H1 (cell line): ENCODE measurements around the gene SGO1. TPM values are rescaled to one million over a fixed set of nuclear protein-coding genes. Genes with fewer than 3 reads are reported as not detected.

ENCODE experiments used
- CTCF ChIA-PET: fragments of 300-600 bp; sonication (Branson Sonifier 250); formaldehyde crosslinking; loops from one replicate; lab custom pipeline; 2021; ENCODE audit not compliant: partially characterized antibody; lab: Charles Lee
- POLR2A ChIA-PET: fragments of 300-600 bp; sonication (Branson Sonifier 250); formaldehyde crosslinking; loops from one replicate; lab custom pipeline; 2021; ENCODE audit warnings: inconsistent platforms; ENCODE audit not compliant: partially characterized antibody; lab: Charles Lee
- DNase-seq, 2 experiments: peaks; one replicate each; pipeline versions ENCODE4 v3.0.0 to v3.0.0-alpha.2; 2010 to 2022; ENCODE audit warnings: low spot score in 2 of 2, low read depth in 1 of 2, mixed read lengths in 1 of 2
- FAIRE-seq: peaks from 2 replicates; lab custom pipeline; 2011; peaks lifted over from hg19 to GRCh38; lab: Jason Lieb, UNC
- H2AFZ ChIP-seq: 2 replicates; pipeline ENCODE4 v1.8.1; 2012; ENCODE audit warnings: low read length, inconsistent platforms
- H2AK5ac ChIP-seq: 2 replicates; pipeline ENCODE4 v1.6.1; 2013; ENCODE audit warnings: low read depth, low read length
- H2BK120ac ChIP-seq: replicated peaks from 2 replicates; pipeline ENCODE3; 2013; ENCODE audit warnings: low read depth, low read length, inconsistent platforms
- H2BK12ac ChIP-seq: 2 replicates; pipeline ENCODE4 v1.6.1; 2013; ENCODE audit warnings: low read depth, low read length
- H2BK15ac ChIP-seq: 2 replicates; pipeline ENCODE4 v1.6.1; 2013; ENCODE audit warnings: low read length
- H2BK20ac ChIP-seq: 2 replicates; pipeline ENCODE4 v1.6.1; 2013; ENCODE audit warnings: low read length
- H2BK5ac ChIP-seq: 2 replicates; pipeline ENCODE4 v1.6.1; 2013; ENCODE audit warnings: low read depth, low read length
- H3K14ac ChIP-seq: 2 replicates; pipeline ENCODE4 v1.6.1; 2013; ENCODE audit warnings: inconsistent platforms; ENCODE audit not compliant: insufficient read length
- H3K18ac ChIP-seq: 2 replicates; pipeline ENCODE4 v1.6.1; 2013; ENCODE audit warnings: low read length; ENCODE audit errors: extremely low read depth
- H3K23ac ChIP-seq: 2 replicates; pipeline ENCODE4 v1.6.1; 2013; ENCODE audit warnings: inconsistent platforms; ENCODE audit not compliant: insufficient read length
- H3K23me2 ChIP-seq: 2 replicates; pipeline ENCODE4 v1.6.1; 2013; ENCODE audit warnings: low read depth, low read length
- H3K27ac ChIP-seq: 2 replicates; pipeline ENCODE4 v1.6.1; 2011; ENCODE audit warnings: low read depth, low read length, inconsistent platforms
- H3K27me3 ChIP-seq, 4 experiments: replicated peaks in 1 of 4; 1 replicate in 1 of 4; 2 replicates in 3 of 4; pipeline versions ENCODE4 v1.6.1 to v1.8.1; 2011 to 2013; ENCODE audit warnings: low read length in 3 of 4, mild to moderate bottlenecking in 3 of 4, inconsistent platforms in 2 of 4, mixed read lengths in 2 of 4, moderate library complexity in 1 of 4; ENCODE audit not compliant: control insufficient read depth in 3 of 4, insufficient read depth in 3 of 4; ENCODE audit errors: extremely low read depth in 1 of 4
- H3K36me3 ChIP-seq, 4 experiments: 2 replicates each; pipeline versions ENCODE4 v1.6.1 to v1.8.1; 2011 to 2013; ENCODE audit warnings: mild to moderate bottlenecking in 4 of 4, low read length in 3 of 4, moderate library complexity in 2 of 4, control low read depth in 1 of 4, inconsistent platforms in 1 of 4; ENCODE audit not compliant: insufficient read depth in 4 of 4, control insufficient read depth in 2 of 4
- H3K4ac ChIP-seq: replicated peaks from 2 replicates; pipeline ENCODE3; 2013; ENCODE audit warnings: low read length, low read depth, mixed read lengths, inconsistent platforms; ENCODE audit not compliant: insufficient read length
- H3K4me1 ChIP-seq, 4 experiments: replicated peaks in 1 of 4; 1 replicate in 1 of 4; 2 replicates in 3 of 4; pipeline versions ENCODE4 v1.6.1 to v1.8.1; 2011 to 2013; ENCODE audit warnings: low read length in 3 of 4, inconsistent platforms in 2 of 4, mixed read lengths in 1 of 4; ENCODE audit not compliant: insufficient read depth in 4 of 4, control insufficient read depth in 3 of 4
- H3K4me2 ChIP-seq, 2 experiments: 2 replicates each; pipeline versions ENCODE4 v1.6.1 to v1.8.1; 2011 to 2013; ENCODE audit warnings: low read depth in 2 of 2, low read length in 2 of 2, control low read depth in 1 of 2, inconsistent platforms in 1 of 2, mild to moderate bottlenecking in 1 of 2; ENCODE audit not compliant: insufficient read depth in 1 of 2
- H3K4me3 ChIP-seq, 4 experiments: fragments of 200-600, 300-600 bp in 1 of 4; sonication (generic), shearing (Covaris generic), sonication (Bioruptor Twin) in 1 of 4; 2 replicates each; pipeline versions ENCODE4 v1.5.1 to v1.8.1; 2011 to 2016; ENCODE audit warnings: low read length in 4 of 4, low read depth in 3 of 4, control low read depth in 2 of 4, inconsistent platforms in 2 of 4, mild to moderate bottlenecking in 2 of 4, mixed read lengths in 1 of 4, moderate library complexity in 1 of 4; ENCODE audit not compliant: insufficient read depth in 2 of 4; ENCODE audit errors: extremely low read depth in 1 of 4
- H3K56ac ChIP-seq: replicated peaks from 2 replicates; pipeline ENCODE3; 2013; ENCODE audit warnings: low read depth, mild to moderate bottlenecking, mixed read lengths, low read length, inconsistent platforms; ENCODE audit not compliant: insufficient read length
- H3K79me1 ChIP-seq: 2 replicates; pipeline ENCODE4 v1.6.1; 2013; ENCODE audit warnings: low read depth, low read length, control low read depth
- H3K79me2 ChIP-seq, 2 experiments: 2 replicates each; pipeline versions ENCODE4 v1.6.1 to v1.8.1; 2012 to 2013; ENCODE audit warnings: low read length in 2 of 2, mild to moderate bottlenecking in 2 of 2, inconsistent platforms in 1 of 2; ENCODE audit not compliant: insufficient read depth in 2 of 2, control insufficient read depth in 1 of 2
- H3K9ac ChIP-seq, 4 experiments: replicated peaks in 1 of 4; 1 replicate in 1 of 4; 2 replicates in 3 of 4; pipeline versions ENCODE4 v1.6.1 to v1.8.1; 2011 to 2013; ENCODE audit warnings: low read depth in 3 of 4, low read length in 3 of 4, control low read depth in 2 of 4, mild to moderate bottlenecking in 2 of 4, moderate library complexity in 2 of 4, inconsistent platforms in 1 of 4; ENCODE audit errors: extremely low read depth in 1 of 4
- H3K9me3 ChIP-seq, 2 experiments: 2 replicates each; pipeline versions ENCODE4 v1.6.1 to v1.8.1; 2012 to 2013; ENCODE audit warnings: mild to moderate bottlenecking in 2 of 2, moderate library complexity in 2 of 2, control low read depth in 1 of 2, inconsistent platforms in 1 of 2, low read depth in 1 of 2, low read length in 1 of 2, mixed read lengths in 1 of 2; ENCODE audit not compliant: insufficient read depth in 2 of 2
- H4K20me1 ChIP-seq, 2 experiments: replicated peaks in 1 of 2; 2 replicates each; pipeline versions ENCODE3 to v1.8.1; 2011 to 2013; ENCODE audit warnings: inconsistent platforms in 2 of 2, low read length in 2 of 2, mild to moderate bottlenecking in 1 of 2; ENCODE audit not compliant: insufficient read depth in 2 of 2, control insufficient read depth in 1 of 2
- H4K5ac ChIP-seq: 2 replicates; pipeline ENCODE4 v1.6.1; 2013; ENCODE audit warnings: low read length, low read depth, mixed read lengths, inconsistent platforms; ENCODE audit not compliant: insufficient read length
- H4K8ac ChIP-seq: 2 replicates; pipeline ENCODE4 v1.8.0; 2013; ENCODE audit warnings: mild to moderate bottlenecking, moderate library complexity, low read length, inconsistent platforms; ENCODE audit not compliant: insufficient read depth; ENCODE audit errors: extremely low read depth
- H4K91ac ChIP-seq: replicated peaks from 2 replicates; pipeline ENCODE3; 2013; ENCODE audit warnings: low read length, mixed read lengths, inconsistent platforms; ENCODE audit not compliant: insufficient read length
- BACH1 ChIP-seq: IDR thresholded peaks from 2 replicates; pipeline ENCODE4 v1.6.1; 2012; ENCODE audit warnings: low read length, improper control_type of control experiment
- CHD2 ChIP-seq: IDR thresholded peaks from 2 replicates; pipeline ENCODE4 v1.6.1; 2012; ENCODE audit warnings: low read length, improper control_type of control experiment
- POLR2AphosphoS5 ChIP-seq: IDR thresholded peaks from 2 replicates; pipeline ENCODE4 v1.6.1; 2011; ENCODE audit warnings: low read depth, low read length
- POU5F1 ChIP-seq: IDR thresholded peaks from 2 replicates; pipeline ENCODE4 v1.6.1; 2011; ENCODE audit warnings: low read depth, mild to moderate bottlenecking, low read length, moderate library complexity
- SIRT6 ChIP-seq: IDR thresholded peaks from one replicate; pipeline ENCODE4 v1.7.1; 2012; ENCODE audit warnings: low read length, inconsistent platforms
- SIX5 ChIP-seq: IDR thresholded peaks from 2 replicates; pipeline ENCODE4 v1.6.1; 2011; ENCODE audit warnings: mild to moderate bottlenecking, low read depth, low read length
- SRF ChIP-seq: IDR thresholded peaks from 2 replicates; pipeline ENCODE4 v1.6.1; 2011; ENCODE audit warnings: mild to moderate bottlenecking, low read depth, low read length, moderate library complexity
- TAF1 ChIP-seq: IDR thresholded peaks from 2 replicates; pipeline ENCODE4 v1.6.1; 2011; ENCODE audit warnings: mild to moderate bottlenecking, low read depth, low read length
- TBP ChIP-seq: IDR thresholded peaks from 2 replicates; pipeline ENCODE4 v1.6.1; 2011; ENCODE audit warnings: low read depth, low read length, improper control_type of control experiment
- ZNF274 ChIP-seq: IDR thresholded peaks from 2 replicates; pipeline ENCODE4 v1.7.0; 2012; ENCODE audit warnings: low read length, borderline replicate concordance; ENCODE audit errors: extremely low read depth
- WGBS, 2 experiments: shearing (Covaris generic) in 1 of 2; methylation state at CpG; one replicate each; pipeline versions ENCODE4 v1.1.6 to v1.1.7; 2013 to 2015; ENCODE audit warnings: low lambda C conversion rate in 2 of 2, mixed read lengths in 2 of 2, inconsistent platforms in 1 of 2, low coverage in 1 of 2, missing lambda C conversion rate in 1 of 2; ENCODE audit not compliant: insufficient replicate concordance in 2 of 2, insufficient coverage in 1 of 2, insufficient read length in 1 of 2; ENCODE audit errors: extremely low coverage in 1 of 2, missing lambda C conversion rate in 1 of 2; 5-methylcytosine and 5-hydroxymethylcytosine counted together
- polyA plus RNA-seq, 7 experiments: library from polyadenylated mRNA; depleted of rRNA in 3 of 7; stranded (reverse) in 5 of 7; unstranded in 2 of 7; fragments of >200 nt in 5 of 7; fragments of 200-250 nt in 2 of 7; gene quantifications; 1 replicate in 5 of 7; 2 replicates in 1 of 7; 4 replicates in 1 of 7; pipeline versions ENCODE4 v1.2.1 to v1.2.3, GENCODE V29; 2011 to 2013; ENCODE audit warnings: missing spikeins in 2 of 7, mixed read lengths in 2 of 7
- total RNA-seq: library from RNA; stranded (reverse); fragmentation: NEBNext Ultra II Directional; extraction: Animal tissue kit (Norgen Biotek cat#: 25700); gene quantifications from 2 replicates; pipeline ENCODE4 v1.2.1, GENCODE V29; 2021
- TF ChIP-seq, protein P1 (sequence below): IDR thresholded peaks from 2 replicates; pipeline ENCODE4 v1.6.1; 2012; ENCODE audit warnings: inconsistent platforms
- TF ChIP-seq, protein P2 (sequence below): IDR thresholded peaks from 2 replicates; pipeline ENCODE4 v1.6.1; 2011; ENCODE audit warnings: low read length, improper control_type of control experiment

SGO1 gene
- total and polyA plus RNA-seq, 2 of the 8 experiments (the other 6 are each of a cell fraction or from before 2014, with no cell fraction given) = 6.9 to 36.4 TPM

DNA sequence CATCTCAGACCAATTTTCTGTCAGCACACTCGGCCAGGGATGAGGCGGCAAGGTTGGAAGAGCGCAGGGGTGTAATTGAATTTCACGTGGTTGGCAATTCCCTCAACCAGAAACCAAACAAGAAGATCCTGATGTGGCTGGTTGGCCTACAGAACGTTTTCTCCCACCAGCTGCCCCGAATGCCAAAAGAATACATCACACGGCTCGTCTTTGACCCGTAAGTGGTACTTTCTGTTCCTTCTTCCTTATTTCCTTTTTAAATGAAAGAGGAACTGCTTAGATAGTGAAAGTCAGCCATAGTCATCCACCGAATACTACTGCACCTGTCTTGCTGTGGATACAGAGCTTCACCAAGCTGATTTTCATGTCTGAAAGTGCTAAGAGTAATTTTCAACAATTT, 60.1 kb downstream of the SGO1 start:
- Histone ChIP-seq H3K14ac (no peak overlapping the region), H2BK15ac (no peak overlapping the region), H3K4ac (no peak overlapping the region), H3K27ac (no peak overlapping the region), H2AK5ac (no peak overlapping the region), H3K56ac (no peak overlapping the region), H4K5ac (no peak overlapping the region), H3K36me3 (no peaks in the 10 kb centered on the region), H4K91ac (no peak overlapping the region), H4K8ac (no peak overlapping the region; the same call in 1 of the 2 replicates), H3K18ac (no peak overlapping the region), H3K4me3 (no peak overlapping the region), H3K4me1 (no peaks in the 10 kb centered on the region), H3K9me3 (no peaks in the 10 kb centered on the region), H3K4me2 (no peak overlapping the region), H2AFZ (no peak overlapping the region), H3K79me1 (no peaks in the 10 kb centered on the region), H3K23ac (no peak overlapping the region), H3K79me2 (no peaks in the 10 kb centered on the region), H3K27me3 (no peaks in the 10 kb centered on the region), H2BK12ac (no peak overlapping the region), H2BK5ac (no peak overlapping the region), H3K9ac (no peak overlapping the region), H3K23me2 (no peaks in the 10 kb centered on the region; the same call in 1 of the 2 replicates), H2BK120ac (no peak overlapping the region), H2BK20ac (no peak overlapping the region), H4K20me1 (no peaks in the 10 kb centered on the region)
- TF ChIP-seq, protein P1, sequence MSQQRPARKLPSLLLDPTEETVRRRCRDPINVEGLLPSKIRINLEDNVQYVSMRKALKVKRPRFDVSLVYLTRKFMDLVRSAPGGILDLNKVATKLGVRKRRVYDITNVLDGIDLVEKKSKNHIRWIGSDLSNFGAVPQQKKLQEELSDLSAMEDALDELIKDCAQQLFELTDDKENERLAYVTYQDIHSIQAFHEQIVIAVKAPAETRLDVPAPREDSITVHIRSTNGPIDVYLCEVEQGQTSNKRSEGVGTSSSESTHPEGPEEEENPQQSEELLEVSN = no peak
- TF ChIP-seq ZNF274 (no peak), TAF1 (no peak), SRF (no peak), POLR2AphosphoS5 (no peak), TBP (no peak), POU5F1 (no peak), SIRT6 (no peak), CHD2 (no peak), SIX5 (no peak), BACH1 (no peak)
- TF ChIP-seq, protein P2, sequence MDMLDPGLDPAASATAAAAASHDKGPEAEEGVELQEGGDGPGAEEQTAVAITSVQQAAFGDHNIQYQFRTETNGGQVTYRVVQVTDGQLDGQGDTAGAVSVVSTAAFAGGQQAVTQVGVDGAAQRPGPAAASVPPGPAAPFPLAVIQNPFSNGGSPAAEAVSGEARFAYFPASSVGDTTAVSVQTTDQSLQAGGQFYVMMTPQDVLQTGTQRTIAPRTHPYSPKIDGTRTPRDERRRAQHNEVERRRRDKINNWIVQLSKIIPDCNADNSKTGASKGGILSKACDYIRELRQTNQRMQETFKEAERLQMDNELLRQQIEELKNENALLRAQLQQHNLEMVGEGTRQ = no peak
- 91% methylated on average over 10 of the region's 10 CpGs; no CpG with 5 or more reads in 1 of the 2 experiments for WGBS, 2 experiments
- no peak for FAIRE-seq
- CTCF ChIA-PET = interaction anchor here (1.0 kb wide), 1 partner anchor 84 kb away, joined by 3 read pairs; no protein-coding TSS in a partner anchor
- no peak for DNase-seq
- POLR2A ChIA-PET = no interaction called here
